ENCODE measurements around the gene CALML4. TPM values are rescaled to one million over a fixed set of nuclear protein-coding genes. Genes with fewer than 3 reads are reported as not detected.

The CALML4 gene
- polyA plus RNA-seq, 1 experiment, result 1.6 TPM

DNA sequence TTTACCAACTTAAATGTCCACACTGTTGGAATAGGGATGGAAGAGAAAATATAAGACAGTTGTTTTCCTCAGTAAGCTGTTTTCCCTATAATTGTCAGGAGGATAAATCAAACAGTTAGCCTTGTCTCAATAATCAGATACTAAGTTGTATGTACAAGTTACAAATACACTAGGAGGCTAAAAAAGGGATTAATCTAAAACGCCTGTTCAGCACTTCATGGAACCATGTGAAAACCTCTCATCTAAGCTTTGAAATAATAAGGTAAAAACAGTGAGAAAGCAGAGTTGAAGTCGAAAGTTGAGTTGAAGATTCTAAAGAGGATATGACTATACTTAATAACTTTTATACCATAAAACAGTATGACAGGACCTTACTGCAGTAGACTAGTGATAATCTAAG is 62.0 kb downstream of the CALML4 start:
- ChIA-PET POLR2A (no interaction called here), CTCF (interaction anchor here (0.8 to 1.0 kb wide), 2 partner anchors 12 to 16 kb away, joined by 3 to 5 read pairs; no protein-coding TSS in a partner anchor)
- Histone ChIP-seq H3K4me3 (ENCODE audit: low read depth, low read length) (no peak overlapping the region), H3K27ac (ENCODE audit: low read depth, low read length) (no peak overlapping the region), H3K9me3 (ENCODE audit: control insufficient read depth, insufficient read depth, low read length) (no peaks in the 10 kb centered on the region), H3K27me3 (ENCODE audit: control insufficient read depth, insufficient read depth, low read length) (no peaks in the 10 kb centered on the region)
- DNase-seq (ENCODE audit: low read depth, low spot score), result no peak
- TF ChIP-seq CTCF (IDR thresholded peaks at IDR 0.05; ENCODE audit: low read depth, low read length), result no peak

Other genes starting within 250 kb of the CALML4 start
- 33.7 and 38.9 TPM in 2 replicates for gene PIAS1, start 151.0 kb downstream of the CALML4 start, polyA plus RNA-seq (2011; rRNA removed)
- gene CLN6, start 24.4 kb upstream of the CALML4 start, polyA plus RNA-seq (2011; rRNA removed), result 13.0 and 16.0 TPM in 2 replicates
- gene FEM1B, start 72.4 kb upstream of the CALML4 start, polyA plus RNA-seq (2011; rRNA removed), result 46.5 and 55.1 TPM in 2 replicates
- gene ITGA11, start 226.8 kb upstream of the CALML4 start, polyA plus RNA-seq (2011; rRNA removed), result 24.0 and 34.7 TPM in 2 replicates